Endothelial cell of umbilical vein (primary cell): ENCODE results near the gene NNT.

Source experiments
- EZH2 ChIP-seq: IDR thresholded peaks from 2 replicates; pipeline ENCODE4 v1.6.1; 2012; ENCODE audit warnings: borderline replicate concordance, low read depth, mild to moderate bottlenecking, moderate library complexity, low read length, inconsistent platforms; ENCODE audit not compliant: severe bottlenecking
- FOS ChIP-seq: IDR thresholded peaks from 2 replicates; pipeline ENCODE4 v1.6.1; 2011; ENCODE audit warnings: mild to moderate bottlenecking, low read length, moderate library complexity, borderline replicate concordance; ENCODE audit not compliant: insufficient read depth
- JUN ChIP-seq: IDR thresholded peaks from 2 replicates; pipeline ENCODE4 v1.6.1; 2011; ENCODE audit warnings: borderline replicate concordance, low read depth; ENCODE audit not compliant: insufficient read length, insufficient read depth
- MAX ChIP-seq: IDR thresholded peaks from 2 replicates; pipeline ENCODE4 v1.6.1; 2011; ENCODE audit not compliant: insufficient read depth, insufficient read length
- POLR2A ChIP-seq: IDR thresholded peaks from 2 replicates; pipeline ENCODE4 v1.6.1; 2012; ENCODE audit warnings: low read depth, mild to moderate bottlenecking, control low read depth, low read length
- POLR2AphosphoS5 ChIP-seq: IDR thresholded peaks from 2 replicates; pipeline ENCODE4 v1.6.1; 2012; ENCODE audit warnings: low read depth, mild to moderate bottlenecking, control low read depth, low read length, moderate library complexity; ENCODE audit not compliant: insufficient read depth
- TF ChIP-seq, protein P1 (sequence below), 2 donors: IDR thresholded peaks; 1 replicate in 1 of 2; 2 replicates in 1 of 2; pipeline ENCODE4 v1.5.1; 2011; ENCODE audit warnings: low read length in 2 of 2, mild to moderate bottlenecking in 2 of 2, moderate library complexity in 2 of 2, control low read depth in 1 of 2, inconsistent platforms in 1 of 2, low read depth in 1 of 2; ENCODE audit not compliant: insufficient read depth in 1 of 2; ENCODE audit errors: extremely low read depth in 1 of 2

GRCh38 chr5:43679214-43679613 lies 76.2 kb downstream of the NNT start:
- TF ChIP-seq, protein P1, sequence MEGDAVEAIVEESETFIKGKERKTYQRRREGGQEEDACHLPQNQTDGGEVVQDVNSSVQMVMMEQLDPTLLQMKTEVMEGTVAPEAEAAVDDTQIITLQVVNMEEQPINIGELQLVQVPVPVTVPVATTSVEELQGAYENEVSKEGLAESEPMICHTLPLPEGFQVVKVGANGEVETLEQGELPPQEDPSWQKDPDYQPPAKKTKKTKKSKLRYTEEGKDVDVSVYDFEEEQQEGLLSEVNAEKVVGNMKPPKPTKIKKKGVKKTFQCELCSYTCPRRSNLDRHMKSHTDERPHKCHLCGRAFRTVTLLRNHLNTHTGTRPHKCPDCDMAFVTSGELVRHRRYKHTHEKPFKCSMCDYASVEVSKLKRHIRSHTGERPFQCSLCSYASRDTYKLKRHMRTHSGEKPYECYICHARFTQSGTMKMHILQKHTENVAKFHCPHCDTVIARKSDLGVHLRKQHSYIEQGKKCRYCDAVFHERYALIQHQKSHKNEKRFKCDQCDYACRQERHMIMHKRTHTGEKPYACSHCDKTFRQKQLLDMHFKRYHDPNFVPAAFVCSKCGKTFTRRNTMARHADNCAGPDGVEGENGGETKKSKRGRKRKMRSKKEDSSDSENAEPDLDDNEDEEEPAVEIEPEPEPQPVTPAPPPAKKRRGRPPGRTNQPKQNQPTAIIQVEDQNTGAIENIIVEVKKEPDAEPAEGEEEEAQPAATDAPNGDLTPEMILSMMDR (IDR thresholded peaks at IDR 0.05; ENCODE audit: extremely low read depth in 1 of 2, insufficient read depth in 1 of 2, low read depth in 1 of 2, low read length in 2 of 2), result no peak
- TF ChIP-seq POLR2A (no peak), FOS (no peak), MAX (no peak), POLR2AphosphoS5 (no peak), JUN (no peak), EZH2 (no peak)
